ENCODE data around the gene MEI1. TPM values are rescaled to one million over a fixed set of nuclear protein-coding genes. Genes with fewer than 3 reads are reported as not detected.

Gene MEI1
- total RNA-seq, 1 donor from 2014 or later = 35.5 TPM

DNA sequence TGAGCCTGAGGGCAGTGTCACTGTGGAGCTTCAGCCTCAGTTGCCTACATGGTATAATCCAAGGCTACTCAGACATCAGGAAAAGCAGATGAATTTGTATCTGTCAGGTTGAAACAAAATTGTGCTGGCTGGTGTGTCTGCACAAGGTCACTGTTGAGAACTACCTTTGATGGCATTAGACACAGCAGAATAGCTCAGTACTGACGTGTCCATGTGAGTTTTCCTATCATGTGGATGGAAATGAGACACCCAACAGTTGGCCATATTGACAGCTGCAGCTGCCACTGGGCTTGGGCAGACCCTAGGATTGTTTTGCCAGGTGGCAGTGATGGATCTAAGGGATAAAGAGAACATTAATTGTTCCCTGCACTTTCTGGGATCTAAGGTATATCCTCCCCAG is 116.9 kb downstream of the MEI1 start:
- intact Hi-C loops (cut with micrococcal nuclease) = no loop called here

DNA sequence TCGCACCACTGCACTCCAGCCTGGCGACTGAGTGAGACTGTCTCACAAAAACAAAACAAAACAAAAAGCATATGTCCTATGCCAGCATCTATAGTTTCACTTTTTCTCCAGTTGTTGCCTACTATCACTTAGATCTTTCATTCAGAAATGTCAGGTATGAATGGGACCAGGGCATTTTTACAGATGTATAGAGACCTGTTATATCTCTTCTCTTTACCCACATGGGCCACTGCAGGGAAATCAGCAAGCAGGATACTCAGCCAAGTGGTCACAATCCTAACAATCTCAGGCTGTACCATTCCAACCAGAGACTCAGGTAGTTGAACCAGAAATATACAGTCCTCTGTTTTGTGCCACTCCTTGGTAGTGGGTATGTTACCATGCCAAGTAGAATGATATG is 117.6 kb downstream of the MEI1 start:
- intact Hi-C loops (cut with micrococcal nuclease) = no loop called here

GRCh38 chr22:41818011-41818410 is 118.7 kb downstream of the MEI1 start:
- intact Hi-C loops (cut with micrococcal nuclease) = no loop called here

DNA sequence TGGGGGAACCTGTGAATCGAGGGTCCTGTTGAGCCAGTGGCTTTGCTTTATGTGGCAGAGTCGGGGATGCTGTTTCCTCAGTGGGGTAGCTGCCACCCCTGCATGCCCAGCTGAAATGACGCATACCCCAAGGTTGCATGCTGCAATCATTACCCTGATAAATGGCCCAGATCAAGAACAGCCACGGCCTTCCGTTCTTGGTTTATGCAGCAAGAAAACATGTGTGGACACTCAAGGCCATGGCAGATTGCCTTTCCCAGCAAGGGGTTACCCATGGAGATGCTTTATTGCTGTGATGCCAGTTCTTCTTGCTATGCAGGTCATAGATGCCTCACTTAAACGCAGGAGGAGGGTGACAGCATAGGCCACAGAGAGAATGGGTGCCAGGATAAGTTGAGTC is 119.3 kb downstream of the MEI1 start:
- intact Hi-C loops (cut with micrococcal nuclease) = no loop called here

DNA sequence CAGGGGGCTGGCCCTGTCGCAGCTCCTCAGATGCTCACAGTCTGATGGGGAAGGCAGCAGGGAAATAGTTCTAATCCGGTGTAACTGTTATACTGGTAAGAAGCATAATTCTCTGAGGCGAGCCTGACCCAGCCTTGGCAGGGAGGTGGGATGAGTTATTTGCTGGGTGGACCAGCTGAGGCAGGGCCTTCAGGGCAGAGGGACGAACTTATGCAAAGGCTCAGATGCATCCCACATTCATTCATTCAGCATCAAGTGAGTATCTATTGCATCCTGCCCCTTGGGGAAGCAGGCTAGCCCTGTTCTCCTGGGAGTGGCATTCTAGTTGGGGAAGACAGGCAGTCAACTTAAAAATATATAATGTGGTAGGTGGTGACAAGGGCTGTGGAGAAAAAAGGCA is 120.0 kb downstream of the MEI1 start:
- intact Hi-C loops (cut with micrococcal nuclease) = no loop called here

GRCh38 chr22:41820447-41820846 is 121.1 kb downstream of the MEI1 start:
- intact Hi-C loops (cut with micrococcal nuclease) = loop anchor here (5.0 kb wide), 1 partner anchor 73 kb away; no protein-coding TSS in a partner anchor

DNA sequence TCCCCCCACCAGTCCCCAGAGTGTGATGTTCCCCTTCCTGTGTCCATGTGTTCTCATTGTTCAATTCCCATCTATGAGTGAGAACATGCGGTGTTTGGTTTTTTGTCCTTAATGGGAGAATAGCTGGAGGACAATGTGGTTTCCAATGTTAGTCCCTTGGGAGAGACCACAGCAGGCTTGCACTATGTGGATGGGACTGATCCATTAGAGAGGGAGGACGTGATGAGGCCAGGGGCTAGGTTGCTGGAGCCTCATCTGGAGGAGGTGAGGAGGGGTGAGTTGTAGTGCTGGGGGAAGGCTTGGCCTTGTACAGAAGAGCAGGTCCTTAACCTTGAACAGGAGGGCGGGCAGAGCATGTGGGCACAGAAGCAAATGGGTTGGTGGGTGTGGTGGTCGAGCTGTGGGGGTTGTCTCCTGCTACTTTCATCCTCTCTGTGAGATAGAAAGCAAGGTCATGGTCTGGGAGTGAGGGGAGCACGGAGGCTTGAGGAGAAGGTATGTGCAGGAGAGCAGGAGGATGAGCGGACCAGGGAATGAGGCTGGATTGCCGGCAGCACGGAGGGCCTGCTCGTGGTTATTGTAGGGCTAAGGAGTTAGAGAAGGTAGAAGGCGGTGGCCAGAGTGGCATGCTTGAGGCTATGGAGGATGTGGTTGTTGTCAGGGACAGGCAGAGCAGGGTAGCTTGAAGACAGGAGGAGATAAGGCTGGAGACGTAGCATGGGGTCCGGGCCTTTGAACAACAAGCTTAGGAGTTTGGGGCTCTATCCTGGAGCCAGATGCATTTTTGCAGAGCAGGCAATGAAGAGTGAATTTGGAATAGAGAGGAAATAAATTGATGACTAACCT is 122.4 kb downstream of the MEI1 start:
- intact Hi-C loops (cut with micrococcal nuclease) = loop anchor here (1.0 to 5.0 kb wide), 3 partner anchors 74 to 136 kb away; no protein-coding TSS in a partner anchor

GRCh38 chr22:41822317-41823057 is 123.2 kb downstream of the MEI1 start:
- intact Hi-C loops (cut with micrococcal nuclease) = loop anchor here (1.0 to 5.0 kb wide), 4 partner anchors 35 to 135 kb away; no protein-coding TSS in a partner anchor

DNA sequence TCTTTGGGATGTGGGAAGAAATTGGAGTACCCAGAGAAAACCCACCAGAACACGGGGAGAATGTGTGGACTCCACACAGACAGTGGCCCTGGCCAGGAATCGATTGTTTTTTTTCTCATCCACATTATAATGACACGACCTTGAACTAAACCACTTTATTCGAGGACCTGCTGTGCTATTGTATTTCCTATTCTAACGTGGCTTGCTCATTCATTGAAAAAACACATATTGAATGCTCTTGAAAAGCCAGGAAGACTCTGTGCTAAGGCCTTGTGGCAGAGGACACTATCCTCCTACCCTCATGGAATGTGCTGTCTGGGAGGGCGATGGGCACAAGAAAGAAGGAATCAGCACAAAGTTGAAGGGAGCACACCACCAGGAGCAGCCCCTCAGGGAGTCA is 124.5 kb downstream of the MEI1 start:
- intact Hi-C loops (cut with micrococcal nuclease) = loop anchor here (1.0 to 5.0 kb wide), 2 partner anchors 34 to 76 kb away; no protein-coding TSS in a partner anchor

- intact Hi-C loops (cut with micrococcal nuclease) = no loop called here
Measured at GRCh38 chr22:41825376-41825775, 126.1 kb downstream of the MEI1 start.

DNA sequence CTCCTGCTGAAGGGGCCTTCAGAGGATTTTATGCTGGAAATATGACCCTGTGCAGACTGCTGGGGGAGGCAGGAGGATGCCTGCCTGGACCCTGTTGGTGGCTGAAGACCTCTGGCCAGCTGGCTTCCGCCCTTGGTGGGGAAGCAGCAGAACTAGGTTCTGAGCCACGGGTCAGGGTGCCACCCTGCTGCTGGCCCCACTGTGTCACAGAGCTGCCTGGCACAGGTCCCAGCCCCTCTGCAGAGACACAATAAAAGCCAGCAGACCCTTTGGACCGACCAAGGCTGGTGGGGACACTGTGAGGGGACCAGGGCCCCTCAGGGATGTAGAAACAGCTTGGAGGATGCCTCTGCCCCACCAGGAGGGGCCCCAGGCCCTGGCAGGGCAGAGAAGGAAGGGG is 126.7 kb downstream of the MEI1 start:
- intact Hi-C loops (cut with micrococcal nuclease) = no loop called here

DNA sequence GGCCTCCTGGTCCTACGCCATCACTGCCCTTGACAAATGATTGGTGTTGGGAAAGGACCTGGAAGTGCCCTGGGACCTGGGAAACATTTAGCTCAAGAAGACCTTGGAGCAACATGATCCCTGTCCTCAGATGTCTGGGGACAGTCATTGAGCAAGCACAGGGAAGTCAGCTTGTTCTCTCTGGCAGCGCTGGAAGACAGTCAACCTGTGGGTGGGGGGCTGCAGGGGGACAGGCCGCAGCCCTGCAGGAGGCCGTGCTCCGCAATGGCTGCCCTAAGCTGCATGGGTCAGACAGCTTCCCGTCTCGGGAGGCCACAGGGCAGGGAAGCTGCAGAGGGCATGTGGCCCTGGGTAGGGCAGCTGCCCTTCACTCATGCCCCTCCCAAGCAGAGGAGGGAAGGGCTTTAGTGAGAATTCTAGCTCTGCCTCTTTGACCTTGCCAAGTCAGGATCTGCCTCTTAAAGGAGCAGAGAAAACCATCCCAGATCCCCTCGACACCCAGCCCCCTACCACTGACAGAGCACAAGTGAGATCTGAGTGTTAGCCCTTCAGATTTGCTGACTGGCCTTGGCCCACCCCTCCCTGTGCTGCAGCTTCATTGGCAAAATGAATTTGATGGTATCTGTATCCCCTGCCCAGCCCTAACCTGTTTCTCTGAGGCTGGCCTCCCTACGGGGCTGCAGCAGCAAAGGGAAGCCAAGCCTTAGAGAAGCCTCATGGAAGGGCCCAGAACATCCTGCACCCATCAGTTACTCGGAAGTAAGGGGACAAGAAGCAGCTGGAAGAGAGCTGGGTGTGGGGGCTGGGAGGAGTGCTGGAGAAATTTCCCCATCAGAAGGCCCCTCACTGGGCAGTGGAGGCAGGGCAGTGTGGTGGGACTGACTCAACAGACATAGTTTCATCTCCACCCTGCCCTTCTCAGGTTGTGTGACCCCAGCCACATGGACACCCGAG is 127.4 kb downstream of the MEI1 start:
- intact Hi-C loops (cut with micrococcal nuclease) = no loop called here

DNA sequence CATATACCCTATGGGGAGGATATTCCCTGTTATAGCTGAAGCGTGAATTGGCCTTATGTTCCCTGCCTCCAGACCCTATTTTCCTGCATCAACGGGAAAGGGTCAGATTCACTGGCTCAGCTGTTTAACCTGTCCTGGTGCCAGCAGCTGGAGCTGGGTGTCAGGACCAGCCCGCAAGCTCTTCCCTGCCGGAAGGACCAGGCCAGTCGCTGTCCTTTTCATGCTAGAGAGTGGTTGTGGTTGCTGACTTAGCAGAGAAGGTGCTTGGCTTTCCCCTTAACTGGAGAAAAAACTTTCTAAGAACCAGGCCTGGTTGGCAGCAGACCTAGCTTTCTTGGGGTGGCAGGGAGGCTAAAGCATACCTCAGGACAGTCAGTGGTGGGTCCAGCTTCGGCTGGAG is 128.4 kb downstream of the MEI1 start:
- intact Hi-C loops (cut with micrococcal nuclease) = no loop called here

GRCh38 chr22:41828516-41828915 is 129.2 kb downstream of the MEI1 start:
- intact Hi-C loops (cut with micrococcal nuclease) = no loop called here

GRCh38 chr22:41830174-41830573 is 130.9 kb downstream of the MEI1 start:
- intact Hi-C loops (cut with micrococcal nuclease) = loop anchor here (5.0 kb wide), 2 partner anchors 42 to 262 kb away; partner anchors contain the start of gene NDUFA6

- intact Hi-C loops (cut with micrococcal nuclease) = loop anchor here (5.0 kb wide), 2 partner anchors 41 to 261 kb away; partner anchors contain the start of gene NDUFA6
Measured at GRCh38 chr22:41831383-41831782, 132.1 kb downstream of the MEI1 start.

GRCh38 chr22:41831828-41832552 is 132.7 kb downstream of the MEI1 start:
- intact Hi-C loops (cut with micrococcal nuclease) = loop anchor here (1.0 to 5.0 kb wide), 6 partner anchors 32 to 260 kb away; partner anchors contain the start of genes CCDC134, NDUFA6 and SNU13

DNA sequence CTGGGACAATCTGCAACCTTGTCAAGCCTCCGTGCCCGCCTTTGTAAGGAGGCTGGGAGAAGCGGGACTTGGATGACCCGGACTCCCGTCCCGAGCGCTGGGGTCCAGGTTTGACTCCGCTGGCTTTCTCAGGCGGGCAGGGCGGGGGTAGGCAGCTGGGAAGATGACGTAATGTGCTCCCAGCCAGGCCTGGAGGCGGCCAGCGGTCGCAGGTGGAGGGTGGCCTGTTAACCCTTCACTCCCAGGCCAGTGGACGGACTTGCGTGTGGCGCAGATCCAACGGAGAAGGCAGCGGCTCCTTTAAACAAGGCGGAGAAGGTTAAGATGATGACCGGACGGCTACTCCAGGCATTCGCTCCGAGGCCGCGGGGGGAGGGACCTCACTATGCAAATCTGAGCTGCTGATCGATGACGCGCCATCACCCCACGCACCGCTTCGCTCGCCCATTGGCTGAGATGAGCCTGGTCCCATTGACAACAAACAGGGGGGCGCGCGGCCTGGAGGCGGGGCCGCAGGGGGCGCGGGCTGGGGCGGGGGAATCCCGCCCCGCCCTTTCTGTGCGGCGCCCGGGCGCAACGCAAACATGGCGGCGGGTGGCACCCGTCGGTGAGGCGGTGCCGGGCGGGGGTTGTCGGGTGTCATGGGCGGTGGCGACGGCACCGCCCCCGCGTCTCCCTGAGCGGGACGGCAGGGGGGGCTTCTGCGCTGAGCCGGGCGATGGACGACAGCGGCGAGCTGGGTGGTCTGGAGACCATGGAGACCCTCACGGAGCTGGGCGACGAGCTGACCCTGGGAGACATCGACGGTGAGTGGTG is 133.5 kb downstream of the MEI1 start, which contains the start of gene SREBF2:
Gene SREBF2, plus strand, starts transcription at position 553 of the 816 bp plus-strand sequence. Its CDS starts 166 bp downstream, at position 719.
- intact Hi-C loops (cut with micrococcal nuclease) = loop anchor here (1.0 to 5.0 kb wide), 7 partner anchors 32 to 260 kb away; partner anchors contain the start of genes CCDC134, DESI1, NDUFA6 and SNU13
